Fibroblast of pulmonary artery (primary cell): Measurements from ENCODE around the gene KHSRP.

Experiments
- DNase-seq: peaks from one replicate; pipeline ENCODE4 v3.0.0-alpha.2; 2010; ENCODE audit warnings: low read depth
- H3K4me3 ChIP-seq: replicated peaks from 2 replicates; pipeline ENCODE4 v1.5.1; 2011; ENCODE audit warnings: low read depth, mild to moderate bottlenecking, control low read depth, low read length, moderate library complexity
- TF ChIP-seq, protein P1 (sequence below): IDR thresholded peaks from 2 replicates; pipeline ENCODE4 v1.5.1; 2011; ENCODE audit warnings: mild to moderate bottlenecking, control low read depth, low read length, inconsistent platforms; ENCODE audit errors: missing control alignments

Gene KHSRP, protein sequence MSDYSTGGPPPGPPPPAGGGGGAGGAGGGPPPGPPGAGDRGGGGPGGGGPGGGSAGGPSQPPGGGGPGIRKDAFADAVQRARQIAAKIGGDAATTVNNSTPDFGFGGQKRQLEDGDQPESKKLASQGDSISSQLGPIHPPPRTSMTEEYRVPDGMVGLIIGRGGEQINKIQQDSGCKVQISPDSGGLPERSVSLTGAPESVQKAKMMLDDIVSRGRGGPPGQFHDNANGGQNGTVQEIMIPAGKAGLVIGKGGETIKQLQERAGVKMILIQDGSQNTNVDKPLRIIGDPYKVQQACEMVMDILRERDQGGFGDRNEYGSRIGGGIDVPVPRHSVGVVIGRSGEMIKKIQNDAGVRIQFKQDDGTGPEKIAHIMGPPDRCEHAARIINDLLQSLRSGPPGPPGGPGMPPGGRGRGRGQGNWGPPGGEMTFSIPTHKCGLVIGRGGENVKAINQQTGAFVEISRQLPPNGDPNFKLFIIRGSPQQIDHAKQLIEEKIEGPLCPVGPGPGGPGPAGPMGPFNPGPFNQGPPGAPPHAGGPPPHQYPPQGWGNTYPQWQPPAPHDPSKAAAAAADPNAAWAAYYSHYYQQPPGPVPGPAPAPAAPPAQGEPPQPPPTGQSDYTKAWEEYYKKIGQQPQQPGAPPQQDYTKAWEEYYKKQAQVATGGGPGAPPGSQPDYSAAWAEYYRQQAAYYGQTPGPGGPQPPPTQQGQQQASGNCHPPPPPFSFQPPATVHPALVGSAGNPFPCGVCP

DNA sequence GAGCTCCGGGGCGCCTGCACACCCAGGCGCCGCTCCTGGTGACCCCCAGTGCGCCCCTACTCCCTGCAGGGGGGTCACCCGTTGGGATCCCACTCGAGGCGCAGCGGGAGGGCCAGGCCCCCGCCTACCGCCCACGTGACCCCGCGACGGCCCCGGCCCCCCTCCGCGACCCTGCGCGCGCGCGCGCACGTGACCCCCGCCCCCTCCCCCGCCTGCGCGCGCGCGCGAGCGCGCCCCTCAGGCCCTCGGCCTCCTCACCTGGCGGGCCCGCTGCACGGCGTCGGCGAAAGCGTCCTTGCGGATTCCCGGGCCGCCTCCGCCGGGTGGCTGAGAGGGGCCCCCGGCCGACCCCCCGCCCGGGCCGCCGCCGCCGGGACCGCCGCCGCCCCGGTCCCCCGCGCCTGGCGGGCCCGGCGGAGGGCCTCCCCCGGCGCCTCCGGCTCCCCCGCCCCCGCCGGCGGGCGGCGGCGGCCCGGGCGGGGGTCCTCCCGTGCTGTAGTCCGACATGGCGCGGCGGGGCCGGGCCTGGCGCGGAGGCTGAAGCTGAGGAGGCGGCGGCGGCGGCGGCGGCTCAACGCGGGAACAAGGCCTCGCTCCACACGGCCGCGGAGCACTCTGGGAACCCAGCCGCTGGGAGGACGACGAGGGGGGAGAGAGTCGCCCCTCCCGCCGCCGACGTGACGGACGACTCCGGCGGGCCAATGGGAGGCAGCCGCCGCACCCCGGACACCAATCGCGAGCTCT lies at the start of gene KHSRP:
Gene KHSRP, minus strand, starts transcription at position 617 of the 744 bp plus-strand sequence. Its CDS starts 110 bp downstream, at position 507.
- DNase-seq = no peak
- H3K4me3 ChIP-seq = peak within 1 kb of the TSS; percentile 95
- TF ChIP-seq, protein P1, sequence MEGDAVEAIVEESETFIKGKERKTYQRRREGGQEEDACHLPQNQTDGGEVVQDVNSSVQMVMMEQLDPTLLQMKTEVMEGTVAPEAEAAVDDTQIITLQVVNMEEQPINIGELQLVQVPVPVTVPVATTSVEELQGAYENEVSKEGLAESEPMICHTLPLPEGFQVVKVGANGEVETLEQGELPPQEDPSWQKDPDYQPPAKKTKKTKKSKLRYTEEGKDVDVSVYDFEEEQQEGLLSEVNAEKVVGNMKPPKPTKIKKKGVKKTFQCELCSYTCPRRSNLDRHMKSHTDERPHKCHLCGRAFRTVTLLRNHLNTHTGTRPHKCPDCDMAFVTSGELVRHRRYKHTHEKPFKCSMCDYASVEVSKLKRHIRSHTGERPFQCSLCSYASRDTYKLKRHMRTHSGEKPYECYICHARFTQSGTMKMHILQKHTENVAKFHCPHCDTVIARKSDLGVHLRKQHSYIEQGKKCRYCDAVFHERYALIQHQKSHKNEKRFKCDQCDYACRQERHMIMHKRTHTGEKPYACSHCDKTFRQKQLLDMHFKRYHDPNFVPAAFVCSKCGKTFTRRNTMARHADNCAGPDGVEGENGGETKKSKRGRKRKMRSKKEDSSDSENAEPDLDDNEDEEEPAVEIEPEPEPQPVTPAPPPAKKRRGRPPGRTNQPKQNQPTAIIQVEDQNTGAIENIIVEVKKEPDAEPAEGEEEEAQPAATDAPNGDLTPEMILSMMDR = no peak

DNA sequence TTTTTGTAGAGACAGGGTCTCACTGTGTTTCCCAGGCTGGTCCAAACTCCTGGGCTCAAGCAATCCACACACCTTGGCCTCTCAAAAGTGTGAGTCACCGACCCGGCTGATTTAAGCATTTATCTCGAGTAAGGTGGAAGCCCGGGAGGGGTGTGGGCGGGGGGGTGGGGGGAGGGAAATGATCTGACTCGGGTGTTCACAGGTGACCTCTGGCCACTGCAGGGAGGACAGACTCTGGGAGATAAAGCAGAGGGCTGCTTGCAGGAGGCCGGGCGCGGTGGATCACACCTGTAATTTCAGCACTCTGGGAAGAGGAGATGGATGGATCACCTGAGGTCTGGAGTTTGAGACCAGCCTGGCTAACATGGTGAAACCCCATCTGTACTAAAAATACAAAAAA lies 49.0 kb upstream of the KHSRP start:
- TF ChIP-seq, protein P1 = no peak
- no peak overlapping the region for H3K4me3 ChIP-seq
- DNase-seq = no peak

DNA sequence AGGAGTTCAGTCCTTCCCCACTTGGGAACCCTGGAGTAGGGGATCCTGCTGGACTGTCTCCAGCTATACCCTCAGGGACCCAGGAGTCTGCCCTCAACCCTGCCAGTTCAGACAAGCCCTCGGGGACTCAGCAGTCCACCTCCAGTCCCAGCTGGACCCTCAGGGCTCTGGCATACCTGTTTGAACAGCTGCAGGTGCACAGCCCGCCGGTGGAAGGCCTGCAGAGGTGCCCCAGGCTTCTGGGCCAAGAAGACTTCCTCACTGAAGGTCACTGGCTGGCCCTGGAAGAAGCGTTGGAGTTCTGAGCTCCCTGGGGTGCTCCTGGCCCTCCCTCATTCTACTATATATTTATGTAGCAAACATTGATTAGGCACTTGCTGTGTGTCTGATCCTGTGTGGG lies 48.1 kb upstream of the KHSRP start:
- no peak for DNase-seq
- no peak overlapping the region for H3K4me3 ChIP-seq
- TF ChIP-seq, protein P1 = no peak

DNA sequence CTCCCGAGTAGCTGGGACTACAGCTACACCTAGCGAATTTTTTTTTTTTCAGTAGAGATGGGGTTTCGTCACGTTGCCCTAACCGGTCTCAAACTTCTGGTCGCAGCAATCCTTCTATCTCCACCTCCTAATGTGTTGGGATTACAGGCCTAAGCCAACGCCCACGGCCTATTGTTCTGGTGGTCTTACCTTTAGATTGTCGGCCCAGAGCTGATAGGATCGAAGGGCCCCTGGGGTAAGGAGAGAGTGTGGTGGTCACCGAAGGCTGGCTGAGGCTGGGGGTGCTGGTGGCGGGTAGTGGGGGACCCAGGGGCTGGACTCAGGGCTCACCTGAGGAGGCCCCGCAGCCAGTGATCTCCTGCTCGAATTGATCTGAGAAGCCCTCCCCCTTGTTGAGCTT lies 46.5 kb upstream of the KHSRP start:
- DNase-seq = no peak
- no peak overlapping the region for H3K4me3 ChIP-seq
- TF ChIP-seq, protein P1 = no peak

DNA sequence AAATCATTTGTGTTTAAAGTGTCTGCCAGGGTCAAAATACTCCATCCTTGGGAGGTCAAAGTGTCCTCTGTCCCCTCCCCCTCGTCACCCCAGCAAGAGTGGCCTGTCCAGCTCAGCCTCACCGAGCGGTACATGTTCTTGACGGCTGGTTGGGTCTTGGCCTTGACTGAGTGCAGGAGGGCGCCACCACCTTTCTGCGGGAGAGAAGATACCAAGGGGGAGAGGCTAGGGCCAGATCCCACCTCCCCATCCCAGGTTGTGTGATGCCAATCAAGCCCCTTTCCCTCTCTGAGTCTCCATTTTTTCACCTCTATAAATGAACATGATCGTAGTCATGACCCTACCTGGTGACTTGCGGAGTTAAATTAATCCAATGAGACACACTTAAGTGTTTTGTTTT lies 45.6 kb upstream of the KHSRP start:
- TF ChIP-seq, protein P1 = no peak
- no peak for DNase-seq
- no peak overlapping the region for H3K4me3 ChIP-seq

DNA sequence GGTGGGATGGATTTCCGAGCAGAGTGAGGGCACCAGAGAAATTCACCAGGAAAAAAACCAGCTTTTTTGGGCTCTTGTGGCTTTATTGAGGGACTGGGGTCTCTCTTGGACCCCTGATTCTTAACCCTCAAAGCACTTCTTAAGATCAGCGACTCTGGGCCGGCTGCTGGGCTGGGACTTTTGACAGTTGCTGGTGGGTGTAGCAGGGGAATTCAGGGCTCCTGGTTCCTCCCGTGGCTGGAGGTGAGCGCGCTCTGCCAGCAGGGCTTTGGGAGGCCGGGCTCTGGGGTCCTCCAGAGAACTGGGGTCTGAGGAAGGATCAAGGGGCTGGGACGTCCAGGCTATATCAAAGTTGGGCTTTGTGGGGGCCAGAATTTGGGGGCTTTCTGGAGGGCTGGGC lies 42.8 kb upstream of the KHSRP start:
- TF ChIP-seq, protein P1 = no peak
- no peak overlapping the region for H3K4me3 ChIP-seq
- no peak for DNase-seq
